ENCODE measurements around the gene LTB.

Gene LTB

GRCh38 chr6:31575335-31575901, 6.8 kb downstream of the LTB start, which contains the start of gene TNF:
Gene TNF, plus strand, starts transcription at chr6:31575565. Its CDS starts 177 bp downstream, at chr6:31575742.
- DNase-seq: no peak

GRCh38 chr6:31574106-31575061, 7.8 kb downstream of the LTB start:
- DNase-seq: no peak

- no peak for DNase-seq
Observed at GRCh38 chr6:31573239-31574105, 8.8 kb downstream of the LTB start.

- DNase-seq: no peak
Observed at GRCh38 chr6:31572041-31572911, 9.9 kb downstream of the LTB start, which contains the start of gene LTA. Gene LTA, plus strand, starts transcription at chr6:31572289. Its CDS starts 454 bp downstream, at chr6:31572743.

GRCh38 chr6:31569861-31570536, 12.2 kb downstream of the LTB start:
- no peak for DNase-seq

- no peak for DNase-seq
Observed at GRCh38 chr6:31568537-31568961, 13.7 kb downstream of the LTB start.

GRCh38 chr6:31567531-31568370, 14.5 kb downstream of the LTB start:
- DNase-seq: no peak

GRCh38 chr6:31560697-31561058, 21.5 kb downstream of the LTB start:
- no peak for DNase-seq

GRCh38 chr6:31559958-31560696, 22.1 kb downstream of the LTB start:
- peak; percentile 8 for DNase-seq

- DNase-seq: no peak
Observed at GRCh38 chr6:31559606-31559957, 22.6 kb downstream of the LTB start.

- peak; percentile 47 for DNase-seq
Observed at GRCh38 chr6:31558631-31559500, 23.4 kb downstream of the LTB start.

GRCh38 chr6:31558318-31558625, 24.0 kb downstream of the LTB start:
- DNase-seq: no peak

GRCh38 chr6:31557443-31558317, 24.5 kb downstream of the LTB start:
- no peak for DNase-seq

GRCh38 chr6:31556307-31556706, 25.9 kb downstream of the LTB start:
- no peak for DNase-seq

- DNase-seq: peak; percentile 24
Observed at GRCh38 chr6:31551371-31551770, 30.9 kb downstream of the LTB start.

- DNase-seq: no peak
Observed at GRCh38 chr6:31548544-31548873, 33.7 kb downstream of the LTB start.

- no peak for DNase-seq
Observed at GRCh38 chr6:31547727-31548543, 34.3 kb downstream of the LTB start.
